ENCODE data around the gene HBEGF.

The HBEGF gene

GRCh38 chr5:140331638-140332037 lies 14.8 kb downstream of the HBEGF start:
- DNase-seq: no peak

GRCh38 chr5:140329739-140330481 lies 16.5 kb downstream of the HBEGF start:
- DNase-seq: no peak

GRCh38 chr5:140328036-140328764 lies 18.2 kb downstream of the HBEGF start:
- no peak for DNase-seq

- peak in 1 of 2 experiments; percentile 2 for DNase-seq
These were observed 18.8 kb downstream of the HBEGF start for GRCh38 chr5:140327589-140327988.

GRCh38 chr5:140325486-140325885 lies 20.9 kb downstream of the HBEGF start:
- DNase-seq: no peak

GRCh38 chr5:140324617-140325241 lies 21.7 kb downstream of the HBEGF start:
- no peak for DNase-seq

GRCh38 chr5:140324041-140324600 lies 22.3 kb downstream of the HBEGF start:
- peak in 1 of 2 experiments; percentile 28 for DNase-seq

- peak in 1 of 2 experiments; percentile 28 for DNase-seq
These were observed 23.4 kb downstream of the HBEGF start for GRCh38 chr5:140322751-140323731.

- no peak for DNase-seq
These were observed 24.6 kb downstream of the HBEGF start for GRCh38 chr5:140321796-140322195.

- DNase-seq: no peak
These were observed 26.6 kb downstream of the HBEGF start for GRCh38 chr5:140319833-140320232.

- DNase-seq: no peak
These were observed 27.6 kb downstream of the HBEGF start for GRCh38 chr5:140318792-140319191.

- no peak for DNase-seq
These were observed 28.5 kb downstream of the HBEGF start for GRCh38 chr5:140317859-140318258.

GRCh38 chr5:140312791-140313189 lies 33.6 kb downstream of the HBEGF start:
- no peak for DNase-seq

- no peak for DNase-seq
These were observed 34.2 kb downstream of the HBEGF start for GRCh38 chr5:140312067-140312790.

GRCh38 chr5:140311011-140311467 lies 35.4 kb downstream of the HBEGF start:
- DNase-seq: no peak

GRCh38 chr5:140310434-140310833 lies 36.0 kb downstream of the HBEGF start:
- DNase-seq: no peak

GRCh38 chr5:140309706-140310249 lies 36.6 kb downstream of the HBEGF start:
- no peak for DNase-seq

GRCh38 chr5:140305471-140305870 lies 40.9 kb downstream of the HBEGF start:
- DNase-seq: no peak

- DNase-seq: no peak
These were observed 42.4 kb downstream of the HBEGF start for GRCh38 chr5:140303966-140304365.

- peak; percentile 92 to 95 for DNase-seq
These were observed 43.4 kb downstream of the HBEGF start, which contains the start of gene PFDN1 for GRCh38 chr5:140302786-140303639. TSS of gene PFDN1 (minus strand) at chr5:140303101. CDS start at chr5:140303073, 28 bp downstream.

All from NCI-H2081 (cell line).